ENCODE measurements around the gene CRHR1. TPM values are rescaled to one million over a fixed set of nuclear protein-coding genes. Genes with fewer than 3 reads are reported as not detected.

Gene CRHR1
- polyA plus RNA-seq, 1 of the 3 experiments (the other 2 are of a cell fraction), result 0.13 TPM

- H3F3A ChIP-seq (replicated peaks; ENCODE audit: insufficient read depth), result no peaks in the 10 kb centered on the region
- no peak overlapping the region for H3K27ac ChIP-seq (ENCODE audit: low read depth in 2 of 2, low read length in 1 of 2)
- no peaks in the 10 kb centered on the region for H3K36me3 ChIP-seq (replicated peaks in 1 of 2; ENCODE audit: control insufficient read depth in 1 of 2, insufficient read depth in 2 of 2, low read length in 1 of 2)
- H3K9me3 ChIP-seq, result no peaks in the 10 kb centered on the region
- H4K20me1 ChIP-seq (ENCODE audit: insufficient read depth), result no peaks in the 10 kb centered on the region; the same call in 1 of the 2 replicates
- H3K9me2 ChIP-seq, result no peaks in the 10 kb centered on the region
- H3K27me3 ChIP-seq (ENCODE audit: insufficient read depth), result peaks cover 9% of the 10 kb centered on the region
- peaks cover 0 to 10% of the 10 kb centered on the region in 2 experiments; a peak in 1 of 4 replicates for H3K4me1 ChIP-seq (ENCODE audit: control insufficient read depth in 1 of 2, insufficient read depth in 2 of 2, low read depth in 1 of 2, low read length in 1 of 2)
- no peak overlapping the region for H2AFZ ChIP-seq (ENCODE audit: low read depth)
- no peaks in the 10 kb centered on the region for H3K79me2 ChIP-seq (ENCODE audit: insufficient read depth)
- ChIA-PET CTCF (interaction anchor here (1.0 kb wide), 1 partner anchor 30 kb away, joined by 3 read pairs; no protein-coding TSS in a partner anchor), POLR2A (no interaction called here)
- TF ChIP-seq YY1 (IDR thresholded peaks at IDR 0.05; ENCODE audit: low read depth), result no peak
- no peak for TF ChIP-seq RAD21 (IDR thresholded peaks at IDR 0.05; ENCODE audit: low read length)
- no peak for TF ChIP-seq NFIC (IDR thresholded peaks at IDR 0.05; ENCODE audit: borderline replicate concordance)
- TF ChIP-seq ZBTB33 (IDR thresholded peaks at IDR 0.05; ENCODE audit: borderline replicate concordance, low read depth), result no peak
- no peak for TF ChIP-seq ELF1 (IDR thresholded peaks at IDR 0.05)
- TF ChIP-seq CHD2 (IDR thresholded peaks at IDR 0.05; ENCODE audit: low read length, partially characterized antibody), result no peak
- 67% methylated on average over 10 of the region's 10 CpGs for WGBS (ENCODE audit: low lambda C conversion rate)
- no peak overlapping the region for H3K9ac ChIP-seq
- no peak overlapping the region for H3K4me2 ChIP-seq
- no peak overlapping the region for H3K4me3 ChIP-seq (ENCODE audit: low read depth in 2 of 2, low read length in 1 of 2)
- no peak for DNase-seq
These were observed 32.7 kb upstream of the CRHR1 start for GRCh38 chr17:45751466-45751865.

GRCh38 chr17:45752246-45752645, 31.9 kb upstream of the CRHR1 start:
- Histone ChIP-seq H3K27me3 (ENCODE audit: insufficient read depth) (peaks cover 9% of the 10 kb centered on the region), H2AFZ (ENCODE audit: low read depth) (no peak overlapping the region), H3K4me1 (ENCODE audit: control insufficient read depth in 1 of 2, insufficient read depth in 2 of 2, low read depth in 1 of 2, low read length in 1 of 2) (peaks cover 0 to 10% of the 10 kb centered on the region in 2 experiments; a peak in 1 of 4 replicates), H4K20me1 (ENCODE audit: insufficient read depth) (no peaks in the 10 kb centered on the region; the same call in 1 of the 2 replicates), H3K9ac (no peak overlapping the region), H3K4me3 (ENCODE audit: low read depth in 2 of 2, low read length in 1 of 2) (no peak overlapping the region), H3K9me2 (no peaks in the 10 kb centered on the region), H3K4me2 (no peak overlapping the region), H3K79me2 (ENCODE audit: insufficient read depth) (no peaks in the 10 kb centered on the region), H3K36me3 (replicated peaks in 1 of 2; ENCODE audit: control insufficient read depth in 1 of 2, insufficient read depth in 2 of 2, low read length in 1 of 2) (no peaks in the 10 kb centered on the region), H3F3A (replicated peaks; ENCODE audit: insufficient read depth) (no peaks in the 10 kb centered on the region), H3K27ac (ENCODE audit: low read depth in 2 of 2, low read length in 1 of 2) (no peak overlapping the region), H3K9me3 (no peaks in the 10 kb centered on the region)
- TF ChIP-seq RCOR1 (IDR thresholded peaks at IDR 0.05; ENCODE audit: low read length), result no peak
- ChIA-PET CTCF (interaction anchor here (1.0 kb wide), 2 partner anchors 31 to 80 kb away, joined by 3 read pairs; no protein-coding TSS in a partner anchor), POLR2A (no interaction called here)
- DNase-seq, result no peak
- WGBS (ENCODE audit: low lambda C conversion rate), result 66% methylated on average over 9 of the region's 9 CpGs

- 63% methylated on average over 6 of the region's 7 CpGs for WGBS (ENCODE audit: low lambda C conversion rate)
- H3K27ac ChIP-seq (ENCODE audit: low read depth in 2 of 2, low read length in 1 of 2), result no peak overlapping the region
- peaks cover under 1% of the 10 kb centered on the region for H3K27me3 ChIP-seq (ENCODE audit: insufficient read depth)
- POLR2A ChIA-PET, result interaction anchor here (1.0 kb wide), 1 partner anchor 13 kb away, joined by 3 read pairs; no protein-coding TSS in a partner anchor
- DNase-seq, result no peak
- CTCF ChIA-PET, result interaction anchor here (1.0 to 1.8 kb wide), 4 partner anchors 18 to 114 kb away, joined by 3 to 9 read pairs (median 6); no protein-coding TSS in a partner anchor
- no peak overlapping the region for H3K9ac ChIP-seq
- no peak overlapping the region for H3K4me2 ChIP-seq
- no peaks in the 10 kb centered on the region for H3K9me3 ChIP-seq
- peaks cover 0 to 11% of the 10 kb centered on the region in 2 experiments; a peak in 1 of 4 replicates for H3K4me1 ChIP-seq (ENCODE audit: control insufficient read depth in 1 of 2, insufficient read depth in 2 of 2, low read depth in 1 of 2, low read length in 1 of 2)
- no peaks in the 10 kb centered on the region; the same call in 1 of the 2 replicates for H4K20me1 ChIP-seq (ENCODE audit: insufficient read depth)
- TF ChIP-seq MEF2A (IDR thresholded peaks at IDR 0.05; ENCODE audit: borderline replicate concordance, low read depth) (no peak), TAF1 (IDR thresholded peaks at IDR 0.05; ENCODE audit: borderline replicate concordance, low read depth, low read length) (no peak), RXRA (IDR thresholded peaks at IDR 0.05; ENCODE audit: borderline replicate concordance, low read depth) (no peak), USF2 (IDR thresholded peaks at IDR 0.05; ENCODE audit: borderline replicate concordance, low read depth, low read length) (no peak)
- H3K36me3 ChIP-seq (replicated peaks in 1 of 2; ENCODE audit: control insufficient read depth in 1 of 2, insufficient read depth in 2 of 2, low read length in 1 of 2), result no peaks in the 10 kb centered on the region
- H3F3A ChIP-seq (replicated peaks; ENCODE audit: insufficient read depth), result no peaks in the 10 kb centered on the region
- H3K79me2 ChIP-seq (ENCODE audit: insufficient read depth), result no peaks in the 10 kb centered on the region
- H3K4me3 ChIP-seq (ENCODE audit: low read depth in 2 of 2, low read length in 1 of 2), result no peak overlapping the region
- H2AFZ ChIP-seq (ENCODE audit: low read depth), result no peak overlapping the region
- H3K9me2 ChIP-seq, result no peaks in the 10 kb centered on the region
These were observed 30.4 kb upstream of the CRHR1 start for GRCh38 chr17:45753645-45754225.

Measured in SK-N-SH (cell line).